NCI-H146 treated with DMSO at 0.1 percent for 48 hours (cell line): ENCODE measurements around the gene HES6.

Experiments
- DNase-seq: peaks from one replicate; lab custom pipeline; 2025; ENCODE audit not compliant: unreplicated experiment; lab: John Stamatoyannopoulos, UW

Gene HES6

GRCh38 chr2:238255151-238255551 is 15.3 kb upstream of the HES6 start:
- no peak for DNase-seq

GRCh38 chr2:238254095-238254723 is 14.4 kb upstream of the HES6 start:
- DNase-seq = no peak

- DNase-seq = no peak
Observed at GRCh38 chr2:238252766-238253630, 13.2 kb upstream of the HES6 start.

- no peak for DNase-seq
Observed at GRCh38 chr2:238251986-238252385, 12.1 kb upstream of the HES6 start.

- DNase-seq = no peak
Observed at GRCh38 chr2:238251331-238251730, 11.5 kb upstream of the HES6 start.

GRCh38 chr2:238250896-238251295 is 11.1 kb upstream of the HES6 start:
- DNase-seq = no peak

GRCh38 chr2:238247841-238248453 is 8.1 kb upstream of the HES6 start:
- no peak for DNase-seq

- DNase-seq = no peak
Observed at GRCh38 chr2:238247002-238247822, 7.4 kb upstream of the HES6 start.

GRCh38 chr2:238244151-238244550 is 4.3 kb upstream of the HES6 start:
- no peak for DNase-seq

GRCh38 chr2:238243496-238244076 is 3.7 kb upstream of the HES6 start:
- no peak for DNase-seq

- DNase-seq = no peak
Observed at GRCh38 chr2:238242731-238243495, 3.1 kb upstream of the HES6 start.

GRCh38 chr2:238241970-238242369 is 2.1 kb upstream of the HES6 start:
- no peak for DNase-seq

GRCh38 chr2:238240757-238241711 is 1.2 kb upstream of the HES6 start:
- peak; percentile 90 for DNase-seq

- DNase-seq = no peak
Observed at GRCh38 chr2:238239543-238239862, 335 bp downstream of the HES6 start.

GRCh38 chr2:238238766-238239542 is 884 bp downstream of the HES6 start:
- no peak for DNase-seq

- no peak for DNase-seq
Observed at GRCh38 chr2:238238311-238238765, 1.5 kb downstream of the HES6 start.

- no peak for DNase-seq
Observed at GRCh38 chr2:238237431-238238135, 2.3 kb downstream of the HES6 start.

- no peak for DNase-seq
Observed at GRCh38 chr2:238236571-238236970, 3.3 kb downstream of the HES6 start.
